Islet of Langerhans (tissue), 1 donor: Measurements from ENCODE around the gene KIFC3.

ENCODE experiments used
- FAIRE-seq: peaks from one replicate; lab custom pipeline; 2011; peaks lifted over from hg19 to GRCh38; lab: Jason Lieb, UNC

Gene KIFC3

GRCh38 chr16:57764341-57765159 is 37.7 kb downstream of the KIFC3 start:
- no peak for FAIRE-seq

GRCh38 chr16:57764006-57764340 is 38.3 kb downstream of the KIFC3 start:
- no peak for FAIRE-seq

- FAIRE-seq: no peak
These were observed 38.8 kb downstream of the KIFC3 start for GRCh38 chr16:57763285-57764005.

GRCh38 chr16:57762365-57763040 is 39.8 kb downstream of the KIFC3 start:
- FAIRE-seq: no peak

- no peak for FAIRE-seq
These were observed 40.3 kb downstream of the KIFC3 start for GRCh38 chr16:57761957-57762356.

GRCh38 chr16:57761301-57761700 is 41.0 kb downstream of the KIFC3 start:
- no peak for FAIRE-seq

- FAIRE-seq: no peak
These were observed 41.7 kb downstream of the KIFC3 start for GRCh38 chr16:57760357-57761160.

GRCh38 chr16:57759541-57760356 is 42.5 kb downstream of the KIFC3 start:
- FAIRE-seq: no peak

GRCh38 chr16:57759131-57759530 is 43.2 kb downstream of the KIFC3 start:
- no peak for FAIRE-seq

- no peak for FAIRE-seq
These were observed 43.8 kb downstream of the KIFC3 start for GRCh38 chr16:57758331-57759117.

- FAIRE-seq: no peak
These were observed 44.4 kb downstream of the KIFC3 start for GRCh38 chr16:57757883-57758282.

GRCh38 chr16:57757326-57757786 is 44.9 kb downstream of the KIFC3 start:
- no peak for FAIRE-seq

GRCh38 chr16:57756424-57757325 is 45.6 kb downstream of the KIFC3 start:
- FAIRE-seq: no peak

- no peak for FAIRE-seq
These were observed 46.4 kb downstream of the KIFC3 start for GRCh38 chr16:57755726-57756423.

- no peak for FAIRE-seq
These were observed 47.1 kb downstream of the KIFC3 start for GRCh38 chr16:57755061-57755684.

GRCh38 chr16:57754354-57755060 is 47.8 kb downstream of the KIFC3 start:
- no peak for FAIRE-seq

- FAIRE-seq: no peak
These were observed 48.6 kb downstream of the KIFC3 start for GRCh38 chr16:57753448-57754353.
